Thyroid gland (tissue), 4 donors: ENCODE measurements around the gene GK. TPM values are rescaled to one million over a fixed set of nuclear protein-coding genes. Genes with fewer than 3 reads are reported as not detected.

ENCODE experiments used
- DNase-seq, 2 donors: peaks; one replicate each; pipeline ENCODE4 v3.0.0-alpha.2; 2019
- H3K27ac ChIP-seq, 3 donors: fragments of 200-600 bp; sonication (generic); 1 replicate in 2 of 3; 2 replicates in 1 of 3; pipeline ENCODE4 v1.5.1; 2016 to 2019; ENCODE audit warnings: mild to moderate bottlenecking in 1 of 3, moderate library complexity in 1 of 3
- H3K27me3 ChIP-seq: fragments of 200-600 bp; sonication (generic); one replicate; pipeline ENCODE4 v1.5.1; 2019
- H3K36me3 ChIP-seq, 2 donors: fragments of 200-600 bp; sonication (generic); one replicate each; pipeline ENCODE4 v1.5.1; 2016 to 2019
- H3K4me1 ChIP-seq, 2 donors: fragments of 200-600 bp; sonication (generic); one replicate each; pipeline ENCODE4 v1.5.1; 2017 to 2019
- H3K4me3 ChIP-seq, 3 donors: fragments of 200-600 bp; sonication (generic); replicated peaks in 1 of 3; 1 replicate in 2 of 3; 2 replicates in 1 of 3; pipeline ENCODE4 v1.5.1; 2016; ENCODE audit warnings: mild to moderate bottlenecking in 1 of 3
- H3K9me3 ChIP-seq: fragments of 200-600 bp; sonication (generic); one replicate; pipeline ENCODE4 v1.5.1; 2017
- POLR2A ChIP-seq, 2 donors: fragments of 450-650 bp; IDR thresholded peaks; one replicate each; pipeline ENCODE4 v1.6.1; 2017; ENCODE audit warnings: antibody characterized with exemption in 2 of 2, mild to moderate bottlenecking in 2 of 2, moderate library complexity in 1 of 2
- WGBS, 2 donors: methylation state at CpG; one replicate each; pipeline ENCODE4 v1.1.5; 2017; 5-methylcytosine and 5-hydroxymethylcytosine counted together
- intact Hi-C: fragments of 100-400 bp; cut with DNase I; formaldehyde crosslinking; loops from one replicate; pipeline ENCODE4 v1.15.1; 2023
- total RNA-seq, 4 donors: library from RNA; depleted of rRNA; stranded (reverse); fragments of >200 nt; gene quantifications; one replicate each; pipeline ENCODE4 v1.2.3, GENCODE V29; 2016
- TF ChIP-seq, protein P1 (sequence below), 6 experiments: fragments of 200-600 bp in 3 of 6; fragments of 450-650 bp in 3 of 6; sonication (generic) in 3 of 6; IDR thresholded peaks; one replicate each; pipeline ENCODE4 v1.5.1; 2016 to 2019; ENCODE audit warnings: antibody characterized with exemption in 6 of 6, mild to moderate bottlenecking in 2 of 6, inconsistent platforms in 1 of 6, moderate library complexity in 1 of 6

GK gene
- total RNA-seq, 4 donors from 2014 or later: 4.8 to 10.7 (median 9.3) TPM

DNA sequence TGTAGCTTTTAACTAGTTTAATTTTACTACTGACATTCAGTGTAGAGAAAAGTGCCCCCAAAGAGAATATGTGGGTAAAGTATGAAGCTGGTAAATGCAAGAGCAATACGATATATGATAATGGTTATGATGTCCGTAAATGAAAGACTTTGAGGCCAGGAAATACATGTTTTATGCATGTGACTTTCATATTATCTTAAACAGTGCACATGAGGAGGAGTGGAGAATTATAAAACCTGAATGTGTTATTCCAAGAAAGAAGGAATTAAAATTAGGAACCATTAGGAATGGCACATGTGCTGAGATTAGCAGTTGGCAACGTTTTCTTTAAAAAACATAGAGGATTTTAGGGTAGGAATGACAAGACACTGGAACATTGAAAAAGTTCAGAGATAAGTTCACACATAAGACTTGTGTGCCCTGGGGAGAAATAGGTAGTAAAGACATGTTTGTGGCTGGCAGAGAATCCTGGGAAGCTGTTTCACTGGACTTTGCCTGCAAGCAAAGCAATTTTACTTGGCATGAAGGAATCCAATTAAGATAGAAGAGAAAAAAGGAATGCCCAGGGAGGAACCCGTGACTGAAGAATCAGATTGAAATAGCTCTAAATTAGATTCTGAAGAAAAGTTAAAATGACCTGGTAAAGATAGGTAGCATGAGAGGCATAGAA is 20.0 kb downstream of the GK start:
- no peak for DNase-seq
- Histone ChIP-seq H3K27ac (no peak overlapping the region), H3K4me3 (no peak overlapping the region), H3K27me3 (no peaks in the 10 kb centered on the region), H3K9me3 (no peaks in the 10 kb centered on the region), H3K4me1 (no peaks in the 10 kb centered on the region), H3K36me3 (no peaks in the 10 kb centered on the region)
- 85 to 86% methylated on average over 4 of the region's 4 CpGs for WGBS, 2 donors
- TF ChIP-seq POLR2A (IDR thresholded peaks at IDR 0.05): no peak
- TF ChIP-seq, protein P1, sequence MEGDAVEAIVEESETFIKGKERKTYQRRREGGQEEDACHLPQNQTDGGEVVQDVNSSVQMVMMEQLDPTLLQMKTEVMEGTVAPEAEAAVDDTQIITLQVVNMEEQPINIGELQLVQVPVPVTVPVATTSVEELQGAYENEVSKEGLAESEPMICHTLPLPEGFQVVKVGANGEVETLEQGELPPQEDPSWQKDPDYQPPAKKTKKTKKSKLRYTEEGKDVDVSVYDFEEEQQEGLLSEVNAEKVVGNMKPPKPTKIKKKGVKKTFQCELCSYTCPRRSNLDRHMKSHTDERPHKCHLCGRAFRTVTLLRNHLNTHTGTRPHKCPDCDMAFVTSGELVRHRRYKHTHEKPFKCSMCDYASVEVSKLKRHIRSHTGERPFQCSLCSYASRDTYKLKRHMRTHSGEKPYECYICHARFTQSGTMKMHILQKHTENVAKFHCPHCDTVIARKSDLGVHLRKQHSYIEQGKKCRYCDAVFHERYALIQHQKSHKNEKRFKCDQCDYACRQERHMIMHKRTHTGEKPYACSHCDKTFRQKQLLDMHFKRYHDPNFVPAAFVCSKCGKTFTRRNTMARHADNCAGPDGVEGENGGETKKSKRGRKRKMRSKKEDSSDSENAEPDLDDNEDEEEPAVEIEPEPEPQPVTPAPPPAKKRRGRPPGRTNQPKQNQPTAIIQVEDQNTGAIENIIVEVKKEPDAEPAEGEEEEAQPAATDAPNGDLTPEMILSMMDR (IDR thresholded peaks at IDR 0.05): no peak
- intact Hi-C loops: no loop called here

DNA sequence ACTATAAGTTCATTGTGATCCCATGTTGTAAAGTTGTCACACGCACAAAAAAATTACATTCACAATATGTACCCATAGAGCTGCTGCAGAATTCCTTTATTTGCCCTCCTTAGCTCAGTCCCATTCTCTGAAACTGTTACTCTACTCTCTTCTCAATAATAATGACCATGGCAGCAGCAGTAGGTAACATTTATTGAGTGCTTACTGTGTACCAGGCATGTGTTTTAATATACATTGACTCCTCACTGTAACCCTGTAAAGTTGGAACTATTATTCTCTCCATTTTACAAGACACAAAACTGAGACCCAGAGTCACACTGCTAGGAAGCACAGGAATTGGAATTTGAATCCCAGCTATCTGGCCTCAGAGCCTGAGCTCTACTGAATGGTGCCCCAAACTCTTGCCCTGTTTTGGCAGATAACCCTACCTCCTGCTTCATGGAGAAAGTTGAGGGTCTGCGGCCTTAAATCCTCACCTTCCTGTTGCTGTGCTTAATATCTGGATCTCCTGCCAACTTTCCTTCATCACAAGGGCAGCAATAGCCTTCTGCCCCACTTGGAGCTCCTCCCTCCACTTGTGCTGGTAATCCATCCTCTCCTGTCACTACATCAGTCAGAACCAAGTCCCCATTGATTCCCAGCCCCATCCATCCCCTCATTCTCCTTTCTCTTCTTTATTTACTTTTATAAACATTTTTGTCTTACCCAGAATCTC is 20.8 kb downstream of the GK start:
- no peaks in the 10 kb centered on the region for H3K4me1 ChIP-seq
- no peak for DNase-seq
- no peaks in the 10 kb centered on the region for H3K27me3 ChIP-seq
- no peaks in the 10 kb centered on the region for H3K36me3 ChIP-seq
- 88 to 89% methylated on average over 2 of the region's 2 CpGs for WGBS, 2 donors
- no peaks in the 10 kb centered on the region for H3K9me3 ChIP-seq
- no peak for TF ChIP-seq POLR2A (IDR thresholded peaks at IDR 0.05)
- TF ChIP-seq, protein P1 (IDR thresholded peaks at IDR 0.05): no peak
- H3K4me3 ChIP-seq: no peak overlapping the region
- intact Hi-C loops: no loop called here
- no peak overlapping the region for H3K27ac ChIP-seq

DNA sequence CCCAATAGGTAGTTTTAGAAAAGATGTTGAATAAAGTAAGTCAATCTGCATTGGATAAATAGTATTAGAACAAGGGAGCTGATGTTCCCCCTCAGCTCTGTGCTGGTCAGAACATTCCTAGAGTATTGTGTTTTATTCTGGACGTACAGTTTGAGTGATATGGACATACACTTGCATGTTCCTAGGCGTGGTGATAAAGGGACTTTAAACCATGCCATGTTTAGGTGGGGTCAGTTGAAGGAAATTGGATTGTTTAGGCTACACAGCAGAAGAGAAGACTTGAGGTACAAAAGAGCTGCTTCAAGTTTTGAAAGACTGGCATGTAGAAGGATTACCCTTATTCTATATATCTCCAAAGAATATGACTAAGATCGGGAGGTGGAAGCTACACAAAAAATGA is 21.6 kb downstream of the GK start:
- WGBS, 2 donors: 94 to 95% methylated on average over 3 of the region's 3 CpGs
- no peak for DNase-seq
- Histone ChIP-seq H3K27ac (no peak overlapping the region), H3K9me3 (no peaks in the 10 kb centered on the region), H3K27me3 (no peaks in the 10 kb centered on the region), H3K36me3 (no peaks in the 10 kb centered on the region), H3K4me3 (no peak overlapping the region), H3K4me1 (no peaks in the 10 kb centered on the region)
- intact Hi-C loops: no loop called here
- TF ChIP-seq, protein P1 (IDR thresholded peaks at IDR 0.05): no peak
- TF ChIP-seq POLR2A (IDR thresholded peaks at IDR 0.05): no peak

DNA sequence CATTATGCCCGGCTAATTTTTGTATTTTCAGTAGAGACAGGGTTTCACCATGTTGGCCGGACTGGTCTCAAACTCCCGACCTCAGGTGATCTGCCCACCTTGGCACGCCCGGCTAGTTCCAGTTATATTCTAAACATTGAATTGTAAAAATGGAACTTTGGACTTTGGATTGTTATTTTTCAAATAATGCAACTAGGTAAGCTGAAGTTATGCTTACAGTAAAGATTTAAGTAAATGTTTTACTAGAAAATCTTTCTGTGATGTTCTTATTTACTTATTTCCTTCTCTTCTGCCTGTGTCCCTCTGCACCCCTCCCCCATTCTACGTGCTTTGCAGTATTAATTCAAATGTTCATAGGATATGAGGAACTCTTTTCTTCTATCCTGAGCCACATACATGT is 26.1 kb downstream of the GK start:
- 82 to 94% methylated on average over 6 of the region's 6 CpGs for WGBS, 2 donors
- H3K27me3 ChIP-seq: no peaks in the 10 kb centered on the region
- TF ChIP-seq, protein P1 (IDR thresholded peaks at IDR 0.05): no peak
- TF ChIP-seq POLR2A (IDR thresholded peaks at IDR 0.05): no peak
- H3K36me3 ChIP-seq: no peaks in the 10 kb centered on the region
- H3K4me3 ChIP-seq: no peak overlapping the region
- no peak for DNase-seq
- no peaks in the 10 kb centered on the region for H3K4me1 ChIP-seq
- no peaks in the 10 kb centered on the region for H3K9me3 ChIP-seq
- H3K27ac ChIP-seq: no peak overlapping the region
- intact Hi-C loops: no loop called here

DNA sequence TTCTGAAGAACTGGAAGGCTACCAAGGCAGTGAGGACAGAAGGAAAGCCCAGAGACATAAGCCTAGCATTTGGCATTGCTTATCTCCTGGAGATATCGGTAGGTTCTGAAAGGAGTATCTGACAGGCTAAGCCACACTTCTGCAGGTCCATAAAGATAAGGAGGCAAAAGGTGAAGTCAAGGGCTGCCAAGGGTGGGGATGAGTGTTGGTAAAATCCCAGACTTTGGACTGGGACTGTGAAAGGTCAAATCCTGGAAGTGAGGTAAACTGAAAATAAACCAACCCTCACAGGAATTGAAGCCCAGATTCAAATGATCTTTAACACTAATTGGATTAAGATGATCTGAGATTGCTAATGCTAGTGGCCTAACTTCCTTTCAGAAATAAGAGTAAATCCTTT is 27.4 kb downstream of the GK start:
- H3K4me3 ChIP-seq: no peak overlapping the region
- intact Hi-C loops: no loop called here

More for the DNA sequence above, 27.4 kb downstream of the GK start:
- no peaks in the 10 kb centered on the region for H3K9me3 ChIP-seq
- no peaks in the 10 kb centered on the region for H3K4me1 ChIP-seq
- TF ChIP-seq, protein P1 (IDR thresholded peaks at IDR 0.05): no peak
- TF ChIP-seq POLR2A (IDR thresholded peaks at IDR 0.05): no peak
- no peaks in the 10 kb centered on the region for H3K36me3 ChIP-seq
- no peak overlapping the region for H3K27ac ChIP-seq
- no peak for DNase-seq
- WGBS, 2 donors: 85 to 89% methylated on average over 1 of the region's 1 CpG
- H3K27me3 ChIP-seq: no peaks in the 10 kb centered on the region
